GM19351 (cell line): ENCODE measurements around the gene PDE10A.

Source experiments
- ATAC-seq: cut with Tn5 transposase; IDR thresholded peaks from one replicate; pipeline ENCODE4 v1.9.1; 2021; ENCODE audit warnings: mild to moderate bottlenecking, moderate library complexity; ENCODE audit not compliant: unreplicated experiment

PDE10A gene

DNA sequence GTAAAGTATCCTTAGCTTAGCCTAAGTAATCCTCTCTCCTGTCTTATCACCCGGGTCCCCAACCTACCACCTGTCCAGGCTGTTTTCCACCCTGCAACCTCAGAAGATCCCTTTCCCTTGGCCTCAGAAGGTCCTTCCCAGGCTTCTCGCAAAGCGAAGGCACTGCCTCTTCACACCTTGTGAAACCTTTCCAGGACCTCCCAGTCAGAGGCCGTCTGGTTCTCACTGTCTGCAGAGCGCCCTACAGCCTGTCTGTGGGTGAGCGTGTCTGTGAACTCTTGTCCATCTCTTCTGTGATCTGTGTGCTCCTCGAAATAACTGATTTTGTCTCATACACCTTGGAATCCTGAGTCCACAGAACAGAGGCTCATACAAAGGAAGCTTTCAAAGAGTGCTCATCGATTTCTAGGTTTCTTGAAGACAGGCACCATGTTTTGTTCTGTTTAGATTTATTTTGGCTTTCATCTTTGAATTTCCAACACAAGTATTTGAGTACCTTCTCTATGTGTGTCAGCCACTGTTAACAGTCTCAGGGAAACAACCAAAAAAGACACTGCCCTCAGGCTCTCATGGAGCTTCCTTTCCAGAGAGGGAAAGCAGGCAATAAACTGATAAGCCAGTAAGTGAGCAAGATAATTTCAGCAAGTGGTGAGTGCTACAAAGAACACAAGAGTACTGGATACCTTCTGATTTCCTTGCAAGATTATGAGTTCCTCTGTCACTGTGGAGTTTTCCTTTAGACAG, 6.3 kb downstream of the PDE10A start:
- no peak for ATAC-seq

DNA sequence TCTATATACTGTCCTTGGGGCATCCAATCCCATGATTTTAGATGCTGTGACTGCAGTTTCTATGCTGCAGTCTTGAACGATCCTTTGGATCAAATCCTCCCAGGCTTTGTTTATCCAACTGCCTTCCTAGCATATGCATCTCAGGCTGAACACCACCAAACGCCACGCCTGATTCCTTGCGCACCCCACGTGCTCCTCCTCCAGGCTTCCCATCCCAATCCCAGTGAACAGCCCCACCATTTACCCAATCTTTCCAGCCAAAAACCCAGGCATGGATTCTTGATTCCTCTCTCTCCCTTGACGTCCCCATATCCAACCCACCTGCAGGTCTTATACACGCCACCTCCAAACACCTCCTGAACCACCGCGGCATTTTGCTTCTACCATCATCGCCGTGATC, 7.8 kb downstream of the PDE10A start:
- ATAC-seq: no peak

DNA sequence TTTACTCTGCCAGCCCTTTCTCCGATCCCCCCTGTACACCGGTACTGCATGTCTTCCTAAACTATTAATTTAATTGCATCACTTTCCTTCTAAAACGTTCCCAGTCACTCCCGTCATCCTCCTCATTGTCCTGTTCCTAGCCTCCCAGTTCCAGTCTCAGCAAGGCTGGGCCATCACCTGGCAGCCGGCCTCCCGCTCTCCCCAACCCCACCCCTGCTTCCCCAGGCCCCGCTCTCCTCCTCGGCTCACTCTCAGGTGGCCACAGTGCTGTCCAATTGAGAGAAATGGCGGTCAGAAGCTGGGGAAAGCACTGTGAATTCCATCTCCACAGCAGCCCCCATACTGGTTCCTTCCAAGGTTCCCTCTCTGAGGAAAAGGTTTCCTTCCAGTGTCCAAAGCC, 8.9 kb downstream of the PDE10A start:
- ATAC-seq: no peak

DNA sequence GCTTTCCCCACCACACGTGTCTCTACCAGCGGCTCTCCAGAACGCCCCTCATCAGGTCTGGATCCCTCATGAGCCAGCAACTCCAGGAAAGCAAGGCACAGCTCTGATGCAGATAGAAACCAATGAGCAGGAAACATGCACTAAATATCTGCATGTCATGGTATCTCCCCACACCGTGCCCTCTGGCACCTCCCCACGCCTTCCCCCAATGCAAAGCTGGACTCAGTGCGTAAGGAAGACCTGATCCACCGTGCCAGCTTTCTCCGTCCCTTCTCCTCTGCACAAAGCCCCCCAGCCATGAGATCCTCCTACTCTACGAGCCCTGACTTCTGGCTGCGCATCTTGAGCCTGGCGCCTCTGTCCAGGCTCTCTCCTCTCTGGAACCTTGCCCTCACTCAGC, 9.4 kb downstream of the PDE10A start:
- ATAC-seq: no peak

DNA sequence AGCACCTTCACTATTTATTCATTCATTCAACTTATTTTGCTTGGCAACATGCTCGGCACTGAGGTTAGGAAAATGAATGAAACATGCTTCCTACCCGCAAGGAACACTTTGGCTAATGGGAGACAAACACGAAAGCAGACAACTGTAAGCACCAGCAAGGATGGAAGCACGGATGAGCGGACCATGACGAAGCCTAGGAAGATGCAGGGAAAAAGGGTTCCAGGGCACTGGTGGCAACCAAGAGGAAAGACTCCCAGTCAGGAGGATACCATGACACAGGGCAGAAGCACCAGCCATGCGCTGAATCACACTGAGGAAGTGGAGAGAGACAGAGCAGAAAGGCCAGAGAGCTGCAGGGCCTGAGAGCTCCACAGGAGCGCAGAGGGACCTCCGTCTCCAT, 9.8 kb downstream of the PDE10A start:
- no peak for ATAC-seq

DNA sequence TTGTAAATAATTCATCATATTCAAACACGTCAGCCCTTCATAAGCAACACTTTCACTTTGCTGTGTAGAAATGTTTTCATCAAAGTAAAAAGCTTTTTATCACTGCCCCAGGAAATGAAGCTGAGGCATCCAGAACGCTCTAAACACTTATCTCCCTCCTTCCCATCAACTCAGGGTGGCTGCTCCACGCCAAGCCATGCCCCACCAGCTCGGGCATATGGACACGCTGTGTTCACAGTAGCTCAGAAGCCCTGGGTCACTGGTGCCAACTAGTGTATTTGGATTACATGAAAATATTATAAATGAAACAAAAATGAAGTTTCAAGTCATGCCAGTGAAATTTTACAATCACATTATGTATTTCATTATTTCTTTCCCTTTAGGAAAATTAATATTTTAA, 10.3 kb downstream of the PDE10A start:
- no peak for ATAC-seq

DNA sequence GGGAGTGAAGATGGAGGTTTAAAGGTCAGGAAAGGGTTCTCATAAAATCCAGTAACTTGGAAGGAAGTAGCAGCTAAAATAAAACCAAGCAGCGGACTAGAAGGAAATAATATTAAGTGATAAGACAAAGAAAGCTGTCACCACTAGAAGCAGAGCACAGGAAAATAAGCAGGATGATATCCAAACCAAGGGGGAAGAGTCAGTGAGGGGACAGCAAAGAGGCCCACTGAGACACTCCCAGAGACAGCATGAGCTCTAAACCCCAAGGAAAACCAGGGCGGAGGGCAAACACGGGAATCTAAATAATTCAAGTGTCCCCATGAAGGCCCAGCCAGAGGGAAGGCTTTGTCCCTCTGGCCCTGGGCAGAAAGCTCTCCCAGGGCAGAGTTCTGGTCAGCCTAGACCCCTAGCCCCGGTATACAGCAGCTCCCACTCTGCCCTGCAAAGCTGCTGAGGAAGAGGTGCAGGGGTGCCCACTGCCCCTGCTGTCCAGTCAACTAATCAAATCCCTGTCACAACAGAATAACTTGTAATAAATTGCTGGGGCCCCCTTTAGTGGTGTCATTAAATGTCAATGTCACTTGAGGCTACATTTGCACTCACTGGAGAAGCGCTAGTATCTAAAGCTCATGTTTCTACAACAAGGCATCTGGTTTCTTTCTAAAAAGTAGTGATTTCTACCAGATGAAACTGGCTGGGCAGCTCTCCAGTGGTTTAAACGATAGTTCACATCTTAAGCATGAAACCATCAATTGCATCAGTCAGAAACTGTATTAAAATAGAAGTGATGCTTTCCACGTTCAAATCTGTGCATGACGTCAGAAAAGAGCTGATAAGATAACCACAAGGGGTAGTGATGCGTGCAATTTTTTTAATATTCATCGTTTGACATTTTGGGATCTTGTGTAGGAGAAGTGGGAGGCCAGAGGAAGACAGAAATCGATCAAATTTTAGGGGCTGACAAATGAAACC, 13.6 kb downstream of the PDE10A start:
- no peak for ATAC-seq

DNA sequence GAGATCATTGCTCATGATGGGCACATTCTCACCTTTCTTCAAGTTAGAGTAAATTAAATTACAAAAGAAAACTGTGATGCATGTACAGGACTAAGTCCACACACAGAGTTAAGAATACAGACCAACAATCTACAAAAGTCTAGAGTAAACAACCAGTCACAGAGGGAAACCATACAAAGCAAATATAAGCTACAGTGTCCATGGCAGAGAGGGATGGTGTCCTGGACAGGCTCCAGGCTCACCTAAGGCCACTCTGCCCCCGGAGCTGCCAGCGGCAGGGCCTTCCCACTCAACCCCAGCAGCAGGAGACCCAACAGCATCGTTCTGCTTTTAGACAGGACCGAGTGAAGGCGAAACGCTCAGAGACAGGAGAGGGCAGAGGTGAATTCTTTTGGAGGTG, 16.0 kb downstream of the PDE10A start:
- ATAC-seq: no peak

DNA sequence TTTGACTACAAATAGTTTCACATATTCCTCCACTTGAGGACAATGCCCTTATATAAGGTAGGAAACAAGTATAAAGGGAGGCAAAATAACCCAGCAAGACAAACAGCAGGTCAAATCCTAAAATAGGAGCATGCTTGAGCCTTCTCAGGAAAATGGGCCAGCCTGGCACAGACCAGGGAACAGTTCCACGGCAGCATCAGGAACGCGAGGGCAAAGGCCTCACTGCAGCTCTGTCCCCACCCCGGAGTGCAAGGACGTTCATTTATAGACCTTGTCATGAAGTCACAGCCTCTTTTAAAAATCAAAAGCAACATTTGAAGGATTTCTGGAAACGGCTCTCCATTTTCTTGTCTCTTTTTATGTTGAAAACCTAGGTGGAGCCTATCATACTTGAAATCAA, 17.1 kb downstream of the PDE10A start:
- no peak for ATAC-seq

DNA sequence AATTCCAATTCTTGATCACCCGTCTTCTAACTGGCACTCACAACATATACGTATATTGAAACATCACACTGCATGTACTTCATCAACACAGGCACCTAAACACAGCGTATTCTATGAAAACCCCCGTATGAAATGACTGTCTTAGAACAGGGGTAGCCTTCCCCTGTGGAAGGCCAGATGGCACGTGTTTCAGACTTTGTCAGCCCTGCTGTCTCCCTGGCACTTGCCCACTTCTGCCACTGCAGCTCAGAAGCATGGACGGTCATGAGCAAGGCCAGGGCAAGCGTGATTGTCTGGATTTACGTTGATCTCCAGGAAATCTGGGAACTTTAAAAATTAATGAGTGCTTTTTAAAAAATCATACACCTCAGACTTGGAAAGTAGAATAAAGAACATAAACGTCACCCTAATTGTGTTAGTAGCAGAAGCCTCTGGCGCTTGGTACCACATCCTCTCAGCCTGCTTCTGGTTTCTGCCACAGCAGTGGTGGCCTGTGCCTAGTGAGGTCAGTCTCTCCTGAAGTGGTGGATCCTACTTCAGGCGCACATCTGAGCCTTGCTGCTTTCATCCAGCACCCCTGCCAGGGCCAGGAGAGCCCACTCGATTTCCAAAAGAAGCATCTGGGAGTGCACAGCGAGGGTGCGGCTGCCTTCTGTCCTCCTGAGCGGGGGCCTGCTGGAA, 18.3 kb downstream of the PDE10A start:
- no peak for ATAC-seq

DNA sequence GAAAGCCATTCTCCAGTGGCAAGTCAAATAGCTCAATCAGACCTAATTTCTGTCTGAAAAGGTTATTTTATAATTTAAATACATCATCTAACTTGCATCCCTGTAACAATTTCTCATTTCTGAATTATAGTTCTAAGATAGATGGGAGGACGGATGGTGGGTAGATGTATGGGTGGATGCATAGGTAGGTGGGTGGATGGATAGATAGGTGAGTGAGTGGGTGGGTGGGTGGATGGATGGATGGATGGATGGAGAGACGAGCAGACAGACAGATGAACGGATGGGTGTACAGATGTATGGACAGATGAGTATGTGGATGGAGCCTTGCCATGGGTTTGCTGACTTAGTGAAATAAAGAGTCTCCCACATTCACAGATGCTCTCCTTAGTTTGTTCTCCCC, 20.0 kb downstream of the PDE10A start:
- no peak for ATAC-seq

DNA sequence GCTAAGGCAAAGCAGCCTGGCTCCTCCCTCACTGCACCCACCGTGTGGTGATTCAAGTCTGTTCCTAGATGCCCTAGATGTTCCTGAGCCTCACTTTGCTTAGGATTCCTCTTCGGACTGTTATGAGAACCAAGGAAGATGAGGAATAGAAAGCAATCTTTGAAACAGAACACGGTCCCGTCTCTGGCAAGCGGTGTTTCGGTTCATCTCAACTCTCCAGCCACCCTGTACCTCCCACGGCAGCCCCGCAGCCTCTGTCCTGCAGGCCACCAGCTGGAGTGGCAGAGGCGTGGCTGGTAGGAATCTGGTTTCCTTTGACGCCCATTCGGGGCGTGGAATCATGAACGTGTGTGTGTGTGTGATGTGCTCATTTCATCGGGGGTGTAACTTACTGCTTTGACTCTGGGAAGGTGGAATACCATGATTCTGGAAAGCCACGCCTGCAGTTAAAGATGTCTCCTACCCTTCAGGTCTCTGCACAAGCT, 21.3 kb downstream of the PDE10A start:
- no peak for ATAC-seq

DNA sequence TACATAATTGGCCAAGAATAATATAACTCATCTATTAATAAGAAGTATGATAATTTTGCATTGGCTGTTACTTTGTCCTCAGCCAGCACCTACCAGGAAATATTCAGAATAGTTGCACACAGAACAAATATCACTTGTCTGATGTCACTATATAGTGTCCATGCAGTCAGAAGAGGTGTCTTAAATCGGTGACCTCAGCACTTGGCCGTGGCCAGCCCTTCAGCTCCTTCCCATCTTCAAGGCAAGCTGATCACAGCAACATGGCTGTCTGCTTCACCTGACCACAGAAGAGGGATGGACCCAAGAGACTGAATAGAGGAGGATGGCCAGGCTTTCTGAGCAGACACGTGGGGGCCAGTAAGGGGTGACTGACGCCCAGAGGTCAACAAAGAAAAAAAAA, 22.2 kb downstream of the PDE10A start:
- no peak for ATAC-seq

DNA sequence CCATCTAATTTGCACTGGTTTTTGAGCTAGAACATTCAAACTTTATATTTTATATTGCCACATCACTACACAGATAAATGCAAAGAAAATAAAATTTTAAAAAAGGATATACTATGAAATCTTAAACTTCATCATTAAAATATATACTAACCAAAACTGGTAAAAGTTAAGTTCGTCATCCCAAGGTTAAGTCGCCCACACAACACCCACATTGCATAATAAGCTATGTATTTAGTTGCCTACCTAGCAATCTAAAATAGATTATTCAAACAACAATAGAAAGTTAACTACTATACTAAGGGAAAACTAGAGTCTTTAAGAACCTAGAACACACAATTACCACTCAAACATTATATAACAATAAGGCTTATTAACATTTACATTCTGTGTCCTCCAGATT, 24.5 kb downstream of the PDE10A start:
- ATAC-seq: no peak

DNA sequence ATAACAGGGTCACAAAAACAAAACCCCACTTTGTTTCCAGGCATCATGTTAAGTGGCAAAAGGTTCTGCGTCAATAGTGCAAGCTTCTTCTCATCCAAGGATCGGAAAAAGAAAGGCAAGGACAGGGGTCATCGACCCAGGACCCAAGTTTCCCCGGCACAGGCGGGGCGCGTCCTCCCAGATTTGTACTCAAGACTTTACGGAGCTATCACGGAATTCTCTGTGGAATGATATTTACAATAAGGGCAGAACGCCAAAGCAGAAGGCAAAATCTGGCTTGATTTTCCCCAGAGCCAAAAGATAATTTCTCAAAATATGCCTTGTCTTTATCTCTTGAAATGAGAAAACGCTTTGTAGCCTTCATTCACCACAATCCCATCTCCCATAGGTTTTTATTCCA, 25.5 kb downstream of the PDE10A start:
- no peak for ATAC-seq

DNA sequence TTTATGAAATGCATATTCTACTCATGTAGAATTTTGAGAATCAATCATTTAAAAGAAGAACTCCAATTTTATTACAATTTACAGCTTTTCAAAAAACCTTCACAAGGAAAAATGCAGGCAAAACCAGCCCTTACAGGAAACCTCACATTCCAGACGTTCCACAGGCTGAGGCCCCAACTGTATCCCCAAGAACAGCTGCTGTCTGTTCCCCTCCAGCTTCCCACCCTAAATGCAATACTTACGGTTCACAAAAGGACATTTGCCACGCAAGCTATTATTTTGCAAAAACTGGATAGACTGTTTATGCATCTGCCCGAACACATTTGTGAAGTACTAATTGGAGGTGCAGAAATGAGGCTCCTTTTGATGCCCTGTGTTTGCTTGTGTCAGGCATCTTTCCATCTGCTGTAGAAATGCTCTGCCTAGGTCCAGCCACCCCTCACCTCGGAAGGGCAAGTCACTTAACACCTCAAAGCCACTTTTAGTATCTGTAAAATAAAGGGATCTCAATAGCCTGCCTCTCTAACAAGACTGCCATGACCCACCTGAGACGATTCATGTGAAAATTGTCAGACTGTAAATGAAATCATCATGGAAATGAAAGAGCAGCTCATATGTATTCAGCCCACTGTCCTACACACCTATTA, 26.5 kb downstream of the PDE10A start:
- no peak for ATAC-seq

DNA sequence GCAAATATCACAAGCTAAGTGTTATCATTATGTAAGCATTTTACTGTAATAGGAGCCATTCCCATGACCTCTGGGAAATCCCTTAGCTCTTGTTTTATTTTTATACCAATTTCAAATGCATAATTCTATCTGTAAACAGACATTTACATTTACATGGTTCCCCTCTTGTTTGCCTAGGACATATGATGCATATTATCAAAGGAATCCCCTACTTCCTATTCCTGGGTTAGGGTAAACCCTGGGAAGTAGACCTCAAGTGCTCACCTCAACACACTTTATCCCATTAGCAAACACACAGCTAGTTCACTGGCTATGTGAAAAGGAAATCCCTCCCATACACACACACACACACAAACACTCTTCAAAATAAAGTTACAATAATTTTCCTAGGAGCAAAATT, 27.1 kb downstream of the PDE10A start:
- ATAC-seq: no peak

DNA sequence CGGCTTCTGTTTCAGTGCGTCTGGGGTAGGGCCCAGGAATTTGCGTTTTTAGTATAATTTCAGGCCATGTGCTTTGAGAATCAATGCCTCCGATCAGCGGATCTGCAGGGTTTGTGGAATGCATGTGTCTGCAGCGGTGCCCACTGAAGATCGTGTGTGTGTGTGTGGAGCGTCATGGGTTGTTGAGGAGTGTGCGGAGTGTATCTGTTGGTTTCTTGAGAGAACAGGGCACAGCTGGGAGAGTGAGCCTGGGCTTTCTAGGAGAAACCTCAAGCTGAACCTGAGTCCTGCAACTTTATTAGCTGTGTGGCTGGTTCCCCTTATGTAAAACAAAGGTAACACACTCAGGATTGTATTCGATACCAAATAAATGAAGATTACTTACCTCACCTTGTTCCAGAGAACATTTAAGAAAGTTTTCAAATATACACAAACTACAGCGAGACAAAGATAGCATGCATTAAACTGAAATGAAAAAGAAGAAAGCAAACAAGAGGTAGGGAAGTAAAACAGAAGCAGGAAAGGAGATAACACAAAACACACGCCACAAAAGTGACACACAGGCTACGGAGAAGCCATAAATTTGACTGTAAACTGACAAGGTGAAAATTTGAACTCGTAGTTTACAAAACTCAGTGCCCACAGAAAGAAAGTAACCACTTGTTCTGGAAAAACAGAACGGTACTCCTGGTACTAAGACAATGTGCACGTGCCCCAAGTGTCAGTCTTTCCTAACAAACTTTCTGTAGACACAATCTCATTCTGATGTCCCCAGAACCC, 28.8 kb downstream of the PDE10A start:
- no peak for ATAC-seq

DNA sequence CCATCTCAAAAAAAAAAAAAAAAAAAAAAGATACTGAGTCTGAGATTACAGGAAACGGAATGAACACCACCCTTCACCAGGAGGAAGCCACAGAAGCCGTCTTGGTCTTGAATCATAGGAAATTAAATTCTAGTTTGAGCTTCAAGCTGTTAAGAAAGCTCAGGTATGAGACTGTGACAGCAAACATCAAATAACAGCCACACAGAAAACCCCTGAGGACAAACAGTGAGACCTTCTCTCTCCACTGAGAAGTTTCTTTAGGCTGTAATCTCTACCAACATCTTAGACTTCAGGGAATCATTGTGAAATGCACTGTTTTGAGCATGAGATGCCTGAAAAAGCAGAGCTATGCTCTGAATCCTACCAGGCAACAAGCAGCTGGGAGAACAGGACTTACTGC, 30.8 kb downstream of the PDE10A start:
- no peak for ATAC-seq

DNA sequence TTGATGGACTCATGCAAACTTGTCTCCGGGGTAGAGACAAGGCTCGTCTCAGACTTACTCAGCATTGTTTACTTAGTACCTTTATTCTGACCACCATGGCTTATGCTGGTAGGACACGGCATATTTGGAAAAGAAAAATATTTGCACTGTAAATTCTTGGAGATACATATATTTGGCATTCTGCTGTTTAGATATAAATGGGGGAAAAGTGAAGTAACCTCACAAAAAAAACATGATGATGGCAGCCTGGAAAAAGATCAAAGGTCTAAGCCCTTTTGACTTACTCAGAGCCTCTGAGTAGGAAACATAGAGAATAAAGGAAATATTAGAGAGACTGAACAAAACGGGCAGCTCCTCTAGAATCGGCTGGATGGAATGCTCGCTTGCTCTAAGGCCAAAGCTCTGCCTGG, 32.5 kb downstream of the PDE10A start:
- ATAC-seq: no peak
